ENCODE measurements around the gene FLNC.
A peak's percentile ranks its signal among the peaks of the same experiment; 100 is the strongest.

The FLNC gene

GRCh38 chr7:128892521-128893250, 62.5 kb downstream of the FLNC start:
- H3K27me3 Mint-ChIP-seq = peaks cover 15% of the 10 kb centered on the region
- no peak overlapping the region for H3K27ac Mint-ChIP-seq
- DNase-seq (no peak), ATAC-seq (peak; percentile 11)
- H3K9me3 Mint-ChIP-seq = no peaks in the 10 kb centered on the region
- no peaks in the 10 kb centered on the region for H3K4me1 Mint-ChIP-seq
- H3K4me3 Mint-ChIP-seq = no peak overlapping the region

DNA sequence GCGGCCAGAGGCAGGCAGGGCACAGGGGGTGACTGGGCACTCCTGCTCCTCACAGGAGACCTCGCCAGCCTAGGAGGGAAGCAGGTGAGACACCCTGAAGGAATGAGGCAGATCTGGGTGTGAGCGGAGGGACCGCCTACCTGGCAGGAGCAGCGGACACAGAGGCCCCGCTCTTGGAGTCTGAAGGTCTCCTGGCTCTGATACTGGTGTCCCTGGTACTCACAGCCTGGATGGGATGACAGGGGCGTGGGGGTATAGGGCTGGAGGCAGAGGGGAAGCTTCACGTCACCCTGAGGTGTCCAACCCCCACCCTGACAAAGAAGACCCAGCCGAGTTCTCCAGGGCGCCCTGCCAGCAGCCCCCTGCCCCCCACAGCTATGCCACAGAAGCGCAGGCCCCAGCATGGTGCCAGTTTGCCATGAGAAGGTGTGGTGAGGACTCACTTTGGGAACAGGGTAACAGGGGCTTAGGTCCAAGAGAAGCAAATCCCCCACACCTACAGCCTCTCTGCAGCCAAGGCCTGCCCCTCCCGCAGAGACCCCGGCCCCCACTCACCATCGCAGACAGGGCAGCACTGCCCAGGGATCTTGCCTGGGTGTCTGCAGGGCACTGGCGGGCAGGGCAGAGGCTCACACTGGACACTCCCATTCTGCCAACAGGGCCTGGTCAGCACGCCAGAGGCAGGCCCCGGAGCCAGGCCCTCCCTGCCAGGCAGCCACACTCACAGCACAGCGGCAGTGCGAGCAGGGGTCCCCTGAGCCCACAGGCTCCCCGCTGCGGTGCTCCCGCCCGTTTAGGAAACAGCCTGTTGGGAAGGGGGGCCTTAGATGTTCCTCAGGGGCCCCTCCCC, 63.3 kb downstream of the FLNC start:
- Mint-ChIP-seq H3K27ac (no peak overlapping the region), H3K27me3 (peaks cover 15% of the 10 kb centered on the region)
- DNase-seq = no peak

DNA sequence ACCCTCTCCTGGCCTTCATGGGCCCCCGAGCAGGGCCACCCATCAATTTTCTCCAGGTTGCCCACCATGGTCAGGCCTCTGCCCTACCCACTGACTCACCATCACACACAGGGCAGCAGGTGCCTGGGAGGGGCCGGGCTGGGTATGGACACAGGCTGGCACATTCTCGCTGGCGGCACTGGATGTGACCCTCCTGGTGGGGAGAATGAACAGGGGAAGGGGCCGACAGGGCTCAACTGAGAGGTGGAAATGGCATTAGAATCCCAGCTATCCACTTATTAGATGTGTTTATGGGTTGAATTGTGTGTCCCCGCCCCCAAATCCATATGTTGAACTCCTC, 63.9 kb downstream of the FLNC start:
- DNase-seq = no peak
- ATAC-seq = no peak
- H3K9me3 Mint-ChIP-seq = peaks cover 4 to 7% of the 10 kb centered on the region in 2 donors

More for the DNA sequence above, 63.3 kb downstream of the FLNC start:
- no peak overlapping the region for H3K4me3 Mint-ChIP-seq
- peaks cover 2 to 3% of the 10 kb centered on the region in 2 donors for H3K9me3 Mint-ChIP-seq
- ATAC-seq = no peak
- no peaks in the 10 kb centered on the region for H3K4me1 Mint-ChIP-seq

GRCh38 chr7:128895320-128895719, 65.1 kb downstream of the FLNC start:
- H3K27me3 Mint-ChIP-seq = peaks cover 15% of the 10 kb centered on the region
- no peak overlapping the region for H3K4me3 Mint-ChIP-seq
- DNase-seq (no peak), ATAC-seq (no peak)
- no peak overlapping the region for H3K27ac Mint-ChIP-seq
- H3K4me1 Mint-ChIP-seq = no peaks in the 10 kb centered on the region
- peaks cover 4 to 7% of the 10 kb centered on the region in 2 donors for H3K9me3 Mint-ChIP-seq

More for the DNA sequence above, 63.9 kb downstream of the FLNC start:
- Mint-ChIP-seq H3K27ac (no peak overlapping the region), H3K4me3 (no peak overlapping the region), H3K27me3 (peaks cover 15% of the 10 kb centered on the region), H3K4me1 (no peaks in the 10 kb centered on the region)

DNA sequence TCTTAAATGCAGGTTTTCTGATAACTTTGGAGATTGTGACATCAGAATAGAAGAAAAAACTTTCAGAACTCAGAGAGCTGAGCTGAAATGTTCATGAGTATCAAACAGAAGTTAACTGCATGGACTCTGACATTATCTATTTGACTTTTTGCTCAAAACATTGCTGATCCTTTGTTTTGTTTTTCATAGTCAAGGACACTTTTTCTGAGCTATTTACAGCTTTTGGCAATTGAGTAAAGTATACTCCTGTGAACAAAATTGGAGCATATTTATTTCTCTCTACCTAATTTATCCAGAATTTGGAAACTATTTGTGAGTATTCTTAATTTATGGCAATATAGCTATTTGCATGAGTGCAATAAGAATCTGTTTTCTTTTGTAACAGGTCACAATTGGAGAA, 69.2 kb downstream of the FLNC start:
- Mint-ChIP-seq H3K27ac (no peak overlapping the region), H3K4me1 (peaks cover 2% of the 10 kb centered on the region), H3K27me3 (peaks cover 21% of the 10 kb centered on the region), H3K4me3 (no peak overlapping the region), H3K9me3 (peaks cover 4 to 7% of the 10 kb centered on the region in 2 donors)
- ATAC-seq (no peak), DNase-seq (no peak)

GRCh38 chr7:128900237-128900636, 70.0 kb downstream of the FLNC start:
- no peak for ATAC-seq
- H3K9me3 Mint-ChIP-seq = peaks cover 4 to 7% of the 10 kb centered on the region in 2 donors
- H3K27me3 Mint-ChIP-seq = peaks cover 23% of the 10 kb centered on the region
- no peak overlapping the region for H3K27ac Mint-ChIP-seq
- H3K4me3 Mint-ChIP-seq = no peak overlapping the region
- peaks cover 4% of the 10 kb centered on the region for H3K4me1 Mint-ChIP-seq
- DNase-seq = no peak

DNA sequence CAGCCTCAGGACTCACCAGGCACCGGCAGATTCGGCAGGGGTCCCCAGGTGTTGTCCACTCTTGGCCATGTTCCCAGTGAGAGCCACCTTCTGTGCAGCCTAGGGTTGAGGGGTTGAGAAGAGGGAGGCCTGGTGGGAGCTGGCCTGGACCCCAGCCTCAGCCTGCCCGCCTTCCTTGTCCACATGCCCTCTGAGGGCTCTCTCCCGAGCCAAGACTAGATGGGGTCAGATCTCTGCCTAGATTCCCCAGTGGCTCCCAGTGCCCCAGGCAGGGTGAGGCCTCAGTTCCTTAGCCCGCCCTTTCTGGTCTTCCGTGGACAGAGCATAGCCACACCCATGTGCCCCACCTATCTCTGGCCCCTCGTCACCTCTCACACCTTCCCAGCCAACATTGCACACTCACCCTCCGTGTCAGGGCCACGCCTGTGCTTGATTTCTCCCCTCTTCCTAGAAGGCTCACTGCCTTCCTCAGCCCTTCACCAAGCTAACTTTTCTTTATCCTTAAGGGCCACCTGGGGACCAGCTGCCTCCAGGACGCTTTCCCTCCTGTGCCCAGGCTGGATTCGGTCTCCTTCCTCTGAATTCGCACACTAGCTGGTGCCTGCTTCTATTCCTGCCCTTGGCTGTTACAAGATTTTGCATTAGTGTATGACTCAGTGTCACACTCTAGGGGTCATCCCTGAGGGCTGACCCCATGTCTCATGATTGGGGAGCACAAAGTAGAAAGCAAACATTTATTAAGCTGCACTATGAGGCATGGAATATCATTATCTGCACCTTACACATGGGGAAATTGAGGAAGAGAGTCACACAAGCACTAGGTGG, 72.8 kb downstream of the FLNC start:
- Mint-ChIP-seq H3K27ac (peak overlapping the region in 1 of 2 donors; percentile 45), H3K4me1 (peaks cover 4% of the 10 kb centered on the region), H3K9me3 (peaks cover 4 to 7% of the 10 kb centered on the region in 2 donors), H3K27me3 (peaks cover 50% of the 10 kb centered on the region), H3K4me3 (no peak overlapping the region)
- ATAC-seq (no peak), DNase-seq (no peak)

- DNase-seq (no peak), ATAC-seq (peak; percentile 29)
- Mint-ChIP-seq H3K4me3 (no peak overlapping the region), H3K4me1 (peaks cover 4% of the 10 kb centered on the region), H3K9me3 (peaks cover 0 to under 1% of the 10 kb centered on the region in 2 donors), H3K27ac (no peak overlapping the region), H3K27me3 (peaks cover 58% of the 10 kb centered on the region)
These were observed 73.6 kb downstream of the FLNC start for GRCh38 chr7:128903621-128904361.

DNA sequence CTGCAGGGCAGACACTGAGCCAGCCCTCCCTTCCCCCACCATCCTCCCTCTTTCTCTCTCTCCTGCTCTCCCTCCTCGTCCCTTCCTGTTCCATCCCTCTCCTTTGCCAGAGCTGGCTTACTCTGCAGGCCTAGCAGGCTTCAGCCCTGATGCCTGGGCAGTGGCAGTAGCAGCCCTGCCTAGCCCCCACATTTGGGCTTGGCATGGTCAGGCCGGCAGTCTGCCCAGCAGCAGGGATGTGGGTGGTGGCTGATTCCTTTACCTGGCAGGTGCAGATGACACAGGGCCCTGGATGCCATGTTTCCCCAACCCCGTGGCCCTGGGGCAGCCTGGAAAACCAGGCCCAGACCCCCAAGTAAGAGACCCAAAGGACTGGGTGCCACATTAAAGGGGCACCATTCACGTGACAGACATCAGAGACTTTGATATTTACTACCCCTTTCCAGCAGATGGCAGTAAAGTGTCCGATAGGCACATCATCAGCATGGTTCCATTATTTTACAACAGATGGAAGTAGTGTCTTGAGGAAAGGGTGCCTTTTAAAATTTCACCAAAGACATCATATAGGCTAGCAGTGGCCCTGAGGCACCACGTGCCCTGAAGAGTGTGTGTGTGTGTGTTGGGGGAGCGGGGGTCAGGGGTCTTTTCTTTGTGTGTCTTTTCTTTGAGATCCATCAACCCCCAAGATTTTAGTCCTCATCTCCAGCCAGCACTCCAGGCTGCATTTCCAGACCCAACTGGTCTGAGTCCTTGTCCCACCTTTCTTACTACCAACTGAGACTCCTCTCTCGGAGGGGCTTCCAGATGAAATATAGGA, 74.4 kb downstream of the FLNC start:
- Mint-ChIP-seq H3K4me1 (peaks cover 6% of the 10 kb centered on the region), H3K4me3 (no peak overlapping the region), H3K27ac (peak overlapping the region in 1 of 2 donors; percentile 8), H3K9me3 (no peaks in the 10 kb centered on the region), H3K27me3 (peaks cover 66% of the 10 kb centered on the region)
- ATAC-seq (peak; percentile 70), DNase-seq (peak in 1 of 2 donors; percentile 36)

DNA sequence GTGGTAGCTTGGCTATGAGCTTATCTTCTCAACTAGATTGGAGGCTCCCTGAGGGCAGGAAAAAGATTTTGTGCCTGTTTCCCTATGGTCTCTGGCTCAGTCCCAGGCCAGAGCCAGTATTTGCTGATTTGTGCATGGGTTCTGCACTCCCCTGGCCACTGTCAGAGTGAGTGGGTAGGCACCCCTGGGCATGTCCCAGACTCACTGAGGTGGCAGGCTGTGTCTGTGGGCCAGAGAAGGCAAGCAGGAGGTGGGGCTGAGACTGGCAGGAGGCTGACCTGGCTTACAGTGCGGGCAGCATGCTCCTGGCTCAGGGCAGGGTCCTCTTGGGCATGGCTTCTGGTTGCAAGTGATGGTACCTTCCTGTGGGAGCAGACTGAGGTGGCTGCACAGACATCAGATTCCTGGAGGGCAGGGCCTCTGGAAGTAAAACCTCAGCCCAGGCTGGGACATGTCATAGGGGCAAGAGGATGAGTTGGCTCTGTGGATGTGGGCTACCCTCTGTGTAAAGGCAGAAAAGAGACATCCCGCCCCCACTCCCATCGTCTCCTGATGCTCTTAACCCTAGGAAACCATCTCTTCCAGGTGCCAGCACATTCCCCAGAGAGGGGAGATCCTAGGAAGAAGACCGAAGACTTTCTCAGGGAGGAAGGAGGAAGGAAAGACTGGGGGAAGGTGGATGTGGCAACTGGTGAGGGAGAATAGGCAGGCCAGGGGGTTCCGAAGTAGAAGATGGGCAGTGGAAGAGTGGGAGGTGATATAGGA, 76.0 kb downstream of the FLNC start:
- DNase-seq (no peak), ATAC-seq (no peak)
- Mint-ChIP-seq H3K27ac (no peak overlapping the region), H3K27me3 (peaks cover 82% of the 10 kb centered on the region), H3K4me3 (no peak overlapping the region), H3K9me3 (no peaks in the 10 kb centered on the region), H3K4me1 (peaks cover 14% of the 10 kb centered on the region)

- no peak for ATAC-seq
- no peak overlapping the region for H3K4me3 Mint-ChIP-seq
These were observed 76.8 kb downstream of the FLNC start for GRCh38 chr7:128906766-128907559.

More at GRCh38 chr7:128906766-128907559, 76.8 kb downstream of the FLNC start:
- no peak for DNase-seq
- H3K27ac Mint-ChIP-seq = no peak overlapping the region
- peaks cover 84% of the 10 kb centered on the region for H3K27me3 Mint-ChIP-seq
- H3K4me1 Mint-ChIP-seq = peaks cover 14% of the 10 kb centered on the region
- no peaks in the 10 kb centered on the region for H3K9me3 Mint-ChIP-seq

Measured in stimulated activated naive CD8-positive, alpha-beta T cell treated with anti-CD3 and anti-CD28 coated beads, Interleukin-15, amount 100 ng/mL, for 72 hours (primary cell).